K562 (cell line): ENCODE measurements around the gene TBXA2R. TPM values are rescaled to one million over a fixed set of nuclear protein-coding genes. Genes with fewer than 3 reads are reported as not detected.

Experiments
- KDM4B ChIP-seq, 2 experiments: fragments of 450-650 bp in 1 of 2; sonication (generic) in 1 of 2; IDR thresholded peaks; 2 replicates each; pipeline ENCODE4 v1.6.1; 2016 to 2017; ENCODE audit warnings: borderline replicate concordance in 2 of 2, antibody characterized with exemption in 1 of 2, low read depth in 1 of 2, mild to moderate bottlenecking in 1 of 2
- MEIS2 ChIP-seq: fragments of 450-650 bp; IDR thresholded peaks from 2 replicates; pipeline ENCODE4 v1.6.1; 2014; ENCODE audit warnings: mild to moderate bottlenecking; ENCODE audit not compliant: partially characterized antibody
- MNT ChIP-seq, 2 experiments: fragments of 450-650 bp; conservative IDR thresholded peaks; 2 replicates each; pipeline ENCODE4 v1.6.1; 2017; ENCODE audit warnings: mild to moderate bottlenecking in 2 of 2, moderate library complexity in 2 of 2
- PHF8 ChIP-seq: fragments of 200-600 bp; sonication (generic); IDR thresholded peaks from 2 replicates; pipeline ENCODE4 v1.6.1; 2012; ENCODE audit warnings: mixed run types, mild to moderate bottlenecking, inconsistent platforms, low read length, moderate library complexity, borderline replicate concordance
- POLR2B ChIP-seq: fragments of 450-650 bp; IDR thresholded peaks from 2 replicates; pipeline ENCODE4 v1.6.1; 2018; ENCODE audit warnings: low read depth; ENCODE audit not compliant: partially characterized antibody
- RB1 ChIP-seq: fragments of 450-650 bp; IDR thresholded peaks from 2 replicates; pipeline ENCODE4 v1.6.1; 2017; ENCODE audit warnings: low read depth, mild to moderate bottlenecking
- RBFOX2 ChIP-seq: fragments of 200-400 bp; formaldehyde crosslinking; IDR thresholded peaks from 2 replicates; pipeline ENCODE4 v1.6.1; 2017; ENCODE audit warnings: low read depth, mild to moderate bottlenecking, low read length, moderate library complexity
- RBM34 ChIP-seq: fragments of 200-400 bp; formaldehyde crosslinking; IDR thresholded peaks from 2 replicates; pipeline ENCODE4 v1.6.1; 2018; ENCODE audit warnings: low read length, borderline replicate concordance; ENCODE audit not compliant: insufficient read depth
- SUPT5H ChIP-seq: fragments of 450-650 bp; IDR thresholded peaks from 2 replicates; pipeline ENCODE4 v1.6.1; 2016
- TAF1 ChIP-seq: IDR thresholded peaks from 2 replicates; pipeline ENCODE4 v1.6.1; 2011; ENCODE audit warnings: mild to moderate bottlenecking, low read length, moderate library complexity; ENCODE audit not compliant: insufficient read depth, control insufficient read depth, severe bottlenecking; ENCODE audit errors: extremely low read depth
- USF1 ChIP-seq: sonication (generic); formaldehyde crosslinking; IDR thresholded peaks from 2 replicates; pipeline ENCODE4 v1.9.0; 2022; ENCODE audit warnings: mild to moderate bottlenecking, missing genetic modification reagents
- YY1 ChIP-seq, 3 experiments: IDR thresholded peaks; 2 replicates each; pipeline ENCODE4 v1.6.1; 2011; ENCODE audit warnings: low read length in 2 of 3, mild to moderate bottlenecking in 2 of 3, moderate library complexity in 2 of 3, borderline replicate concordance in 1 of 3, control low read depth in 1 of 3, low read depth in 1 of 3; ENCODE audit not compliant: insufficient read depth in 3 of 3, insufficient replicate concordance in 2 of 3, control insufficient read depth in 1 of 3, insufficient read length in 1 of 3; ENCODE audit errors: extremely low read depth in 1 of 3
- ZNF124 ChIP-seq: sonication (generic); formaldehyde crosslinking; IDR thresholded peaks from 2 replicates; pipeline ENCODE4 v1.8.1; 2022; ENCODE audit warnings: missing genetic modification reagents
- ZNF3 ChIP-seq: fragments of 250-450 bp; sonication (Bioruptor Pico); IDR thresholded peaks from 2 replicates; pipeline ENCODE4 v1.5.0; 2021; ENCODE audit warnings: mild to moderate bottlenecking, moderate library complexity
- ZNF707 ChIP-seq: fragments of 250-450 bp; sonication (Bioruptor Pico); conservative IDR thresholded peaks from 2 replicates; pipeline ENCODE4 v1.8.0; 2022; ENCODE audit warnings: inconsistent platforms, mild to moderate bottlenecking, moderate library complexity
- ZNF785 ChIP-seq: fragments of 250-450 bp; sonication (Bioruptor Pico); IDR thresholded peaks from 2 replicates; pipeline ENCODE4 v1.4.0; 2020; ENCODE audit warnings: mild to moderate bottlenecking
- polyA plus RNA-seq, 8 experiments: library from polyadenylated mRNA; depleted of rRNA in 4 of 8; stranded (reverse) in 5 of 8; unstranded in 3 of 8; fragments of >200 nt; fragmentation: Nextera tagmentation in 2 of 8; fragmentation: Illumina TruSeq in 1 of 8; extraction: Ambion mirVana in 2 of 8; extraction: Trizol in 1 of 8; gene quantifications; 2 replicates each; pipeline versions ENCODE4 v1.2.1 to v1.2.3, GENCODE V29; 2011 to 2014; ENCODE audit warnings: inconsistent platforms in 1 of 8, missing spikeins in 1 of 8
- total RNA-seq, 7 experiments: library from RNA; depleted of rRNA in 6 of 7; stranded (reverse); fragments of >200 nt in 6 of 7; fragmentation: Illumina TruSeq in 2 of 7; extraction: Trizol in 2 of 7; gene quantifications; 2 replicates each; pipeline versions ENCODE4 v1.2.1 to v1.2.3, GENCODE V29; 2011 to 2021; ENCODE audit warnings: low replicate concordance in 1 of 7

Gene TBXA2R
- total and polyA plus RNA-seq, 9 of the 15 experiments (the other 6 are each of a cell fraction or from before 2014, with no cell fraction given), result 1.5 to 24.0 (median 2.8) TPM

GRCh38 chr19:3606690-3607289, at the start of gene TBXA2R (continued):
- TF ChIP-seq MNT (conservative IDR thresholded peaks at IDR 0.05), result peak; percentile 0 to 56; a peak in 2 of 4 replicates
- TF ChIP-seq SUPT5H, result peak; percentile 29; the same call in 1 of the 2 replicates
- TF ChIP-seq KDM4B (IDR thresholded peaks at IDR 0.05; ENCODE audit: borderline replicate concordance in 2 of 2, low read depth in 1 of 2), result no peak
- peak; percentile 26 for TF ChIP-seq POLR2B
- TF ChIP-seq PHF8, result peak; percentile 59; the same call in 1 of the 2 replicates
- peak in 1 of 3 experiments; percentile 10 for TF ChIP-seq YY1 (IDR thresholded peaks at IDR 0.05; ENCODE audit: borderline replicate concordance in 1 of 3, control insufficient read depth in 1 of 3, extremely low read depth in 1 of 3, insufficient read depth in 3 of 3, insufficient read length in 1 of 3, insufficient replicate concordance in 2 of 3, low read depth in 1 of 3, low read length in 2 of 3)
- no peak for TF ChIP-seq ZNF124 (CRISPR knock-in tag)
- TF ChIP-seq MEIS2, result peak; percentile 49
- TF ChIP-seq RB1, result peak; percentile 57; the same call in 1 of the 2 replicates
- no peak for TF ChIP-seq RBM34
- peak; percentile 63 for TF ChIP-seq RBFOX2
- TF ChIP-seq ZNF3 (CRISPR knock-in tag), result no peak
- TF ChIP-seq ZNF785 (CRISPR knock-in tag), result no peak
- 0 out of 2 replicates have a peak, but pooled peaks have one; percentile 6 for TF ChIP-seq USF1 (CRISPR knock-in tag)
- peak; percentile 41 for TF ChIP-seq TAF1
- TF ChIP-seq ZNF707, result no peak
